NCI-H524 (cell line): ENCODE measurements around the gene PRR33.
"Not testable (repeated sequence)": the region's sequence is repeated elsewhere in the genome, so short reads cannot be mapped to it uniquely, and the experiment has no call there.

Experiments used
- DNase-seq, 2 experiments: peaks; one replicate each; lab custom pipeline; 2025; lab: John Stamatoyannopoulos, UW

PRR33 gene

GRCh38 chr11:1891831-1892115, at the start of gene PRR33:
TSS of gene PRR33 (minus strand) at chr11:1891895. CDS start at chr11:1890584, 1,311 bp downstream.
- DNase-seq = no peak

- not testable (repeated sequence) for DNase-seq
These were observed 48.1 kb upstream of the PRR33 start for GRCh38 chr11:1939788-1940187.

GRCh38 chr11:1939006-1939625, 47.4 kb upstream of the PRR33 start:
- no peak for DNase-seq

- no peak for DNase-seq
These were observed 46.8 kb upstream of the PRR33 start for GRCh38 chr11:1938343-1939005.

GRCh38 chr11:1937616-1938342, 46.1 kb upstream of the PRR33 start:
- DNase-seq = no peak

- DNase-seq = no peak
These were observed 45.3 kb upstream of the PRR33 start for GRCh38 chr11:1936781-1937615.

- DNase-seq = no peak
These were observed 44.5 kb upstream of the PRR33 start for GRCh38 chr11:1936072-1936780.

- no peak for DNase-seq
These were observed 43.7 kb upstream of the PRR33 start for GRCh38 chr11:1935156-1936071.

GRCh38 chr11:1934335-1935155, 42.9 kb upstream of the PRR33 start:
- no peak for DNase-seq

- DNase-seq = no peak
These were observed 42.0 kb upstream of the PRR33 start for GRCh38 chr11:1933416-1934334.

- no peak for DNase-seq
These were observed 41.0 kb upstream of the PRR33 start for GRCh38 chr11:1932681-1933080.

GRCh38 chr11:1932105-1932480, 40.4 kb upstream of the PRR33 start:
- DNase-seq = no peak

GRCh38 chr11:1931341-1932104, 39.8 kb upstream of the PRR33 start:
- no peak for DNase-seq

- no peak for DNase-seq
These were observed 38.8 kb upstream of the PRR33 start for GRCh38 chr11:1930462-1930830.

- no peak for DNase-seq
These were observed 38.1 kb upstream of the PRR33 start for GRCh38 chr11:1929621-1930461.

- DNase-seq = no peak
These were observed 37.3 kb upstream of the PRR33 start for GRCh38 chr11:1928891-1929541.

- DNase-seq = no peak
These were observed 36.8 kb upstream of the PRR33 start for GRCh38 chr11:1928470-1928890.
